AML-193 (cell line): Measurements from ENCODE around the gene DOP1B.
"Not testable (repeated sequence)": the region's sequence is repeated elsewhere in the genome, so short reads cannot be mapped to it uniquely, and the experiment has no call there.

Source experiments
- DNase-seq, 2 experiments: peaks; one replicate each; lab custom pipeline; 2025; lab: John Stamatoyannopoulos, UW

Gene DOP1B

GRCh38 chr21:36156815-36157670, at the start of gene DOP1B:
Gene DOP1B, plus strand, starts transcription at chr21:36156824. Its CDS starts 7,910 bp downstream, at chr21:36164734.
- DNase-seq, result no peak

- no peak for DNase-seq
Observed at GRCh38 chr21:36109868-36110267, 46.8 kb upstream of the DOP1B start.

DNA sequence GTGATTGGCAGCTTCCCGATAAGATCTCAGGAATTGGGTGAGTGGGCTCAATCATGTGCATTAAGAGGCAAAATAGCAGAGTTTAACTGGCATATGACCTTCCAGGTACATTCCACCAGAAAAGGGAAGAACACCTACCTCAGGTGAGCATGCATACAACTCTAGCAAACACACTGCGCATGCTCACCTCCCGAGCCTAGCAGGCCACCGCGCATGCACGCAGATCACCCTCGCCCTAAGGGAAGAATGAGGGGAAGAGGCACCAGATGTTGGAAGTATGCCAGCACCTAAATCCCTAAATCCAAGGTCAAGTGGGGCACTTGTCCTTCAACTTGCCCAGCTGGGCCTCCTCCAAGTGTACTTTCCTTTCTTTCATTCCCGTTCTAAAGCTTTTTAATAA, 45.4 kb upstream of the DOP1B start:
- no peak for DNase-seq

DNA sequence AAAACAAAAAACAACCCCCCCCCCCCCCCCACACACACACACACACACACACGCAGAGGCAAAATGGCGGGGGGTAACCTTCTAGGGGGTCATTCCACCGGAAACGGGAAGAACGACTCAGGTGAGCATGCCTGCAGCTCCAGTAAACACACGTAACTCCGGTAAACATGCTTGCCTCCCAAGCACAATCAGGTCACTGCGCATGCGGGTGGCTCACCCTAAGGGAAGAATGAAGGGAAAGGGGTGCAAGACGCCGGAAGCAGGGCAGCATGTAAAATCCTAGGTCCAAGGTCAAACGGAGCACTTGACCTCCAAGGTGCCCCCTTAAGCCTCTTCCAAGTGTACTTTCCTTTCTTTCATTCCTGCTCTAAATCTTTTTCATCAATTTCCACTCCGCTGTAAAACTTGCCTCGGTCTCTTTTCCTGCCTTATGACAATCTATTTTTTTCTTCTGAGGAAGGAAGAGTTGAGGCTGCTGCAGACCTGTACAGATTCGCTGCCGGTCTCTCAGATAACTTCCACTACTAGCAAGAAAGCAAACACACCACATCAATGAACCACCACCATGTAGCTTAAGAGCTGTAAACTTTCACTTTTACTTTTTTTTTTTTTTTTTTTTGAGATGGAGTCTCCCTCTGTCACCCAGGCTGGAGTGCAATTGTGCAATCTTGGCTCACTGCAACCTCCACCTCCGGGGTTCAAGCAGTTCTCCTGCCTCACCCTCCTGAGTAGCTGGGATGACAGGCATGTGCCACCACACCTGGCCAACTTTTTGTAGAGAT, 42.8 kb upstream of the DOP1B start:
- peak; percentile 19 to 35 for DNase-seq

DNA sequence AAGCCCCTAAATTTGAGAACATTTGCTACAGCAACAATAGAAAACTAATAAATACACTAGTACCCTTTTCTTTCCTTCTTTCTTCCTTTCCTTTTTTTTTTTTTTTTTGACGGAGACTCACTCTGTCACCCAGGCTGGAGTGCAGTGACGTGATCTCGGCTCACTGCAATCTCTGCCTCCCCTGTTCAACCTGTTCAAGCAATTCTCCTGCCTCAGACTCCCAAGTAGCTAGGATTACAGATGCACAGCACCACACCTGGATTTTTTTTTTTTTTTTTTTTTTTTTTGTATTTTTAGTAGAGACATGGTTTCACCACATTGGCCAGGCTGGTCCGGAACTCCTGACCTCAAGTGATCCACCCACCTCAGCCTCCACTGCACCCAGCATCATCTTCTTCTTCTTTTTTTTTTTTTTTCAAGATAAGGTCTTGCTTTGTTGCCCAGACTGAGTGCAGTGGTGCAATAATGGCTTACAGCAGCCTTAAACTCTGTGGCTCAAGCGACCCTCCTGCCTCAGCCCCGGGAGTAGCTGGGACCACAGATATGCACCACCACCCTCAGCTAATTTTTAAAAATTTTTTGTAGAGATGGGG, 41.4 kb upstream of the DOP1B start:
- no peak for DNase-seq

DNA sequence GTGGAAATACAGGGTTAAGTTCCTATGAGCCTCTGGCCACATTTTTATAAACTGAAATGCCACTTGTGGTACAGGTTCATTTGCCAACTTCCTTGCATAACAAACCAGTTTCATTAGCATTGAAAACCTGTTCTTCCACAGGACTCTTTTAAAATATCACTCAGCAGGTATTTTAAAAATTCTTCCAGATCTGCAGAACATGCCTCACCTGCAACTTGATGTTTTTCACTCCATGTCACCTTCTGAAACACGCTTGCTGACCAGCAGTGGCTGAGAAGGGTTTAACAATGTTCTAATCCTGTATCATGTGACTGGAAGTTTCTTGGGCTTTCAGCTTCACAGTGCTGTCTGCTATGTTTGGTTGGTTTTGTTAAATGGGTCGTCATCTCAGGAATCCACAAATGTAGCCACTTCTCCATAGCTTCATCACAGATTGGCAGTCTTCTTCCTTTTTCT, 39.3 kb upstream of the DOP1B start:
- no peak for DNase-seq

GRCh38 chr21:36120304-36120888, 36.2 kb upstream of the DOP1B start:
- DNase-seq, result no peak

DNA sequence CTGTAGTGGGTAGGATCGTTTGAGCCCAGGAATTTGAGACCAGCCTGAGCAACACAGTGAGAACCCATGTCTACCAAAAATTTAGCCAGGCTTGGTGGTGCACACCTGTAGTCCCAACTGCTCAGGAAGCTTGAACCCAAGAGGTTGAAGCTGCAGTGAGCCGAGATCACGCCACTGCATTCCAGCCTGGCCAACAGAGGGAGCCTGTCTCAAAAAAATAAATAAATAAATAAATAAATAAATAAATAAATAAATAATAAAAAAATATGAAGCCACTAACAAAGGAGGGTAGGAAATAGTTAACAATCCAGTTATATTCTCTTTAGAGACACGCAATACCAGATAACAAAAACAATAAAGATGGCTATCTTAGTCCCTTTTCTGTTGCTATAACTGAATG, 33.6 kb upstream of the DOP1B start:
- DNase-seq, result no peak

GRCh38 chr21:36124395-36124794, 32.2 kb upstream of the DOP1B start:
- DNase-seq, result no peak

- peak; percentile 48 to 59 for DNase-seq
Observed at GRCh38 chr21:36125512-36126207, 31.0 kb upstream of the DOP1B start.

GRCh38 chr21:36126208-36126565, 30.4 kb upstream of the DOP1B start:
- DNase-seq, result no peak

- no peak for DNase-seq
Observed at GRCh38 chr21:36126621-36127110, 30.0 kb upstream of the DOP1B start.

DNA sequence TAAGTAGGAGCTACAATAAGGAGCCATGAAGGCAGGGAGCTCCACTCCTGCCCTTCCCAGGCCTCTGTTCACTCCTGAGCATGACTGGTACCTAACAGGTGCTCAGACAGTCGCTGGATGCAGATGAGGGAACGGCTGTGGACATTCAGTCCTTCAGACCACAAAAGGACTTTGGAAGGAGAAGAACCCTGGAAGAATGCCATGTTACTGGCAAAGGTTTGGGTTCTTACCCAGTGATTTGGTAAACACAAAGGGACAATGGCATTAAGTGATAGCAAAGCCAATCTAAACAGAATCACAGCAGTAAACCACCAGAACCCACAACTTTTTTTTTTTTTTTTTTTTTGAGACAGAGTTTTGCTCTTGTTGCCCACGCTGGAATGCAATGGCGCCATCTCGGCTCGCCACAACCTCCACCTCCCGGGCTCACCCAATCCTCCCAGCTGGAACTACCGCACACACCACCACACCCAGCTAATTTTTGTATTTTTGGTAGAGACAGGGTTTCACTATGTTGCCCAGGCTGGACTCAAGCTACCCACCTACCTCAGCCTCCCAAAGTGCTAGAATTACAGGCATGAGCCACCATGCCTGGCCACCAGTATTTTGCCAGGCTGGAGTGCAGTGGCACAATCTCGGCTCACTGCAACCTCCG, 29.2 kb upstream of the DOP1B start:
- no peak for DNase-seq

GRCh38 chr21:36127977-36128376, 28.6 kb upstream of the DOP1B start:
- DNase-seq, result peak in 1 of 2 experiments; percentile 5

DNA sequence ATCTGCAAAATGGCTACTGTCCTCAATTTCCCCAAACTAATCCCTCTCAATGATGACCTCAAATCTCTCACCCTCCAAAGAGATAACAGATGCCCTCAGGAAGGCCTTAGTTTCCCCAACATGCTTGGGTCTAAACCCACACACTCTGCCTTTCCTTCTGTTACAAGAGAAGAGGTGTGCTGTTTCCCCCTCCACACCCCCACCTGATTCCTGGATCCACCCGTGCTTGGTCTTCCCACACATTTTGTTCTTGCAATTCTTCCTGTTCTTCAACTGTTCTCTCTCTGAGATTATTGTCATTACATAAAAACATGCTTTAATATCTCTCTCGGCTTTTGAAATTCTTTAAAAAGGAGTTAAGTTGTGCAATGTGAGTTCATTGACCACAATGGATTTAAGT, 27.4 kb upstream of the DOP1B start:
- peak; percentile 22 to 42 for DNase-seq

- DNase-seq, result not testable (repeated sequence)
Observed at GRCh38 chr21:36130414-36130762, 26.2 kb upstream of the DOP1B start.

DNA sequence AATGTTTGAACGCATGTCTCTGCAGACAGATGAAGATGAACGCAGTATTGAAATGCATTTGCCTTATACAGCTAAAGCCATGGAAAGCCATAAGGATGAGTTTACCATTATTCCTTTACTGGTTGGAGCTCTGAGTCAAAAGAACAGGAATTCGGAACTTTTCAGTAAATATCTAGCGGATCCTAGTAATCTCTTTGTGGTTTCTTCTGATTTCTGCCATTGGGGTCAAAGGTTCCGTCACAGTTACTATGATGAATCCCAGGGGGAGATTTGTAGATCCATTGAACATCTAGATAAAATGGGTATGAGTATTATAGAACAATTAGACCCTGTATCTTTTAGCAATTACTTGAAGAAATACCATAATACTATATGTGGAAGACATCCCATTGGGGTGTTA, 25.8 kb upstream of the DOP1B start:
- DNase-seq, result not testable (repeated sequence)

DNA sequence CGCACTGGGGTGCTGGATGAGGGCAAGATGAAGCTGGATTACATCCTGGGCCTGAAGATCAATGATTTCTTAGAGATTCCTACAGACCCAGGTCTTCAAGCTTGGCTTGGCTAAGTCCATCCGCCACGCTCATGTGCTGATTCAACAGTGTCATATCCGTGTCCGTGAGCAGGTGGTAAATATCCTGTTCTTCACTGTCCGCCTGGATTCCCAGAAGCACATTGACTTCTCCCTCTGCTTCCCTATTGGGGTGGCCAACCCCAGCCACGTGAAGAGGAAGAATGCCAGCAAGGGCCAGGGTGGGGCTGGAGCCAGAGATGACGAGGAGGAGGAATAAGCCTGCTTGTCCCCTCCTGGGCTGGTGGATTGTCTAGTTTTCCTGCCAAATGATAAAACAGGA, 23.9 kb upstream of the DOP1B start:
- no peak for DNase-seq

DNA sequence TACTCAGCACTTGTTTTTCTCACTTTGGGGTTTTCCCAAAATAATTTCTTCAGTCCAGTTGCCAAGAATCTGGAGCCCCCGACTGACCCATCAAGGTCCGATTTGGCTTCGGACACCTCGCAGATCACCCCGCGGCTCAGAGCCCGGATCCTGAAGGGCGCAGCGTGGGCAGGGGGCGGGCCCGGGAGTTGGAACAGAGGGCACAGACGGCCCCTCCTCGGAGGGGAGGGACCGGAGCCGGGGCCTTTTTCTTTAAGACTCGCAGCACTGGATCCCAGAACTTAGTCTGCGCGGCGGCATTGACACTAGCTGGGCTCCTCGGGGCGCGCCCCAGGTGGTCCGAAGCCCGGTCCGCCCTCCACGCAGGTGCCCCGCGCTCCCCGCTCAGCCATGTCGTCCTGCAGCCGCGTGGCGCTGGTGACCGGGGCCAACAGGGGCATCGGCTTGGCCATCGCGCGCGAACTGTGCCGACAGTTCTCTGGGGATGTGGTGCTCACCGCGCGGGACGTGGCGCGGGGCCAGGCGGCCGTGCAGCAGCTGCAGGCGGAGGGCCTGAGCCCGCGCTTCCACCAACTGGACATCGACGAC, 21.7 kb upstream of the DOP1B start, which contains the start of gene CBR3:
Gene CBR3, plus strand, starts transcription at position 277 of the 588 bp plus-strand sequence. Its CDS starts 114 bp downstream, at position 391.
- DNase-seq, result peak in 1 of 2 experiments; percentile 16

GRCh38 chr21:36135391-36136102, 21.1 kb upstream of the DOP1B start:
- DNase-seq, result peak; percentile 56 to 79
